Measurements from ENCODE around the gene RIPK1.
"Not testable (repeated sequence)": the region's sequence is repeated elsewhere in the genome, so short reads cannot be mapped to it uniquely, and the experiment has no call there.

The RIPK1 gene

GRCh38 chr6:3026791-3027626 lies 41.3 kb upstream of the RIPK1 start:
- H3K4me3 ChIP-seq (ENCODE audit: low read depth, low read length), result no peak overlapping the region
- DNase-seq (ENCODE audit: low read depth), result no peak
- no peak for TF ChIP-seq CTCF (IDR thresholded peaks at IDR 0.05; ENCODE audit: control insufficient read depth, extremely low read depth, insufficient read depth)

- not testable (repeated sequence) for H3K4me3 ChIP-seq (ENCODE audit: low read depth, low read length); DNase-seq (ENCODE audit: low read depth)
Observed at GRCh38 chr6:3028156-3028555, 40.1 kb upstream of the RIPK1 start.

- no peak for DNase-seq (ENCODE audit: low read depth)
- H3K4me3 ChIP-seq (ENCODE audit: low read depth, low read length), result no peak overlapping the region
- TF ChIP-seq CTCF (IDR thresholded peaks at IDR 0.05; ENCODE audit: control insufficient read depth, extremely low read depth, insufficient read depth), result 0 out of 2 replicates have a peak, but pooled peaks have one; percentile 22
Observed at GRCh38 chr6:3031857-3032640, 36.2 kb upstream of the RIPK1 start.

- no peak overlapping the region for H3K4me3 ChIP-seq (ENCODE audit: low read depth, low read length)
- TF ChIP-seq CTCF (IDR thresholded peaks at IDR 0.05; ENCODE audit: control insufficient read depth, extremely low read depth, insufficient read depth), result no peak
- DNase-seq (ENCODE audit: low read depth), result no peak
Observed at GRCh38 chr6:3032986-3033385, 35.3 kb upstream of the RIPK1 start.

- DNase-seq (ENCODE audit: low read depth), result no peak
- H3K4me3 ChIP-seq (ENCODE audit: low read depth, low read length), result no peak overlapping the region
- TF ChIP-seq CTCF (IDR thresholded peaks at IDR 0.05; ENCODE audit: control insufficient read depth, extremely low read depth, insufficient read depth), result no peak
Observed at GRCh38 chr6:3033652-3034051, 34.6 kb upstream of the RIPK1 start.

GRCh38 chr6:3035397-3035796 lies 32.9 kb upstream of the RIPK1 start:
- DNase-seq (ENCODE audit: low read depth), result no peak

More at GRCh38 chr6:3035397-3035796, 32.9 kb upstream of the RIPK1 start:
- H3K4me3 ChIP-seq (ENCODE audit: low read depth, low read length), result no peak overlapping the region
- TF ChIP-seq CTCF (IDR thresholded peaks at IDR 0.05; ENCODE audit: control insufficient read depth, extremely low read depth, insufficient read depth), result no peak
